Neural cell (in vitro differentiated cells): Measurements from ENCODE around the gene FOXN1. TPM values are rescaled to one million over a fixed set of nuclear protein-coding genes. Genes with fewer than 3 reads are reported as not detected.

Experiments used
- H2AFZ ChIP-seq: fragments of 200-600, 300-800 bp; sonication (generic), shearing (Covaris generic); 2 replicates; pipeline ENCODE4 v1.6.0; 2014; ENCODE audit warnings: low read depth, mild to moderate bottlenecking, antibody characterized with exemption, low read length, moderate library complexity
- H3F3A ChIP-seq: fragments of 200-600 bp; shearing (Covaris generic); 2 replicates; pipeline ENCODE4 v1.6.1; 2016; ENCODE audit warnings: mild to moderate bottlenecking, moderate library complexity, mixed read lengths, antibody characterized with exemption, low read length; ENCODE audit not compliant: insufficient read depth, poor library complexity, severe bottlenecking
- H3K27ac ChIP-seq: fragments of 200-600, 300-800 bp; sonication (generic), shearing (Covaris generic); 2 replicates; pipeline ENCODE4 v1.5.1; 2014; ENCODE audit warnings: mild to moderate bottlenecking, low read length, moderate library complexity
- H3K27me3 ChIP-seq: fragments of 300-800, 200-600 bp; sonication (generic), shearing (Covaris generic); 2 replicates; pipeline ENCODE4 v1.6.0; 2014; ENCODE audit warnings: mild to moderate bottlenecking, low read depth, low read length, moderate library complexity; ENCODE audit not compliant: insufficient read depth
- H3K36me3 ChIP-seq: fragments of 300-800, 200-600 bp; sonication (generic), shearing (Covaris generic); 2 replicates; pipeline ENCODE4 v1.5.1; 2014; ENCODE audit warnings: mild to moderate bottlenecking, antibody characterized with exemption, low read length, moderate library complexity; ENCODE audit not compliant: insufficient read depth
- H3K4me2 ChIP-seq: fragments of 300-800, 200-600 bp; sonication (generic), shearing (Covaris generic); 2 replicates; pipeline ENCODE4 v1.6.0; 2014; ENCODE audit warnings: mild to moderate bottlenecking, low read length
- H3K4me3 ChIP-seq: fragments of 300-800, 200-600 bp; sonication (generic), shearing (Covaris generic); 2 replicates; pipeline ENCODE4 v1.5.1; 2014; ENCODE audit warnings: mild to moderate bottlenecking, low read length, moderate library complexity
- H3K79me2 ChIP-seq: fragments of 200-600 bp; shearing (Covaris generic); replicated peaks from 2 replicates; pipeline ENCODE4 v1.6.0; 2014; ENCODE audit warnings: mild to moderate bottlenecking, low read length, moderate library complexity; ENCODE audit not compliant: insufficient read depth
- H3K9ac ChIP-seq: fragments of 300-800, 200-600 bp; sonication (generic), shearing (Covaris generic); 2 replicates; pipeline ENCODE4 v1.6.1; 2016; ENCODE audit warnings: mild to moderate bottlenecking, low read length, mixed read lengths
- H3K9me2 ChIP-seq: fragments of 200-600 bp; shearing (Covaris generic); 2 replicates; pipeline ENCODE4 v1.6.1; 2016; ENCODE audit warnings: mild to moderate bottlenecking, low read length, mixed read lengths; ENCODE audit not compliant: insufficient read depth
- H3K9me3 ChIP-seq: fragments of 200-600, 300-800 bp; sonication (generic), shearing (Covaris generic); 2 replicates; pipeline ENCODE4 v1.6.1; 2016; ENCODE audit warnings: mild to moderate bottlenecking, mixed run types, low read length, moderate library complexity, mixed read lengths
- H4K20me1 ChIP-seq: fragments of 200-600 bp; shearing (Covaris generic); 2 replicates; pipeline ENCODE4 v1.6.1; 2016; ENCODE audit warnings: mild to moderate bottlenecking, mixed run types; ENCODE audit not compliant: insufficient read depth
- EP300 ChIP-seq: fragments of 450-650 bp; conservative IDR thresholded peaks from 2 replicates; pipeline ENCODE4 v1.6.1; 2014; ENCODE audit warnings: antibody characterized with exemption, mild to moderate bottlenecking, moderate library complexity; ENCODE audit not compliant: poor library complexity, severe bottlenecking
- EZH2 ChIP-seq: fragments of 200-600, 300-800 bp; shearing (Covaris generic), sonication (generic); IDR thresholded peaks from 2 replicates; pipeline ENCODE4 v1.6.1; 2014; ENCODE audit warnings: antibody characterized with exemption, low read length, borderline replicate concordance, mild to moderate bottlenecking; ENCODE audit not compliant: insufficient read depth, poor library complexity, severe bottlenecking
- MXI1 ChIP-seq: fragments of 450-650 bp; conservative IDR thresholded peaks from 2 replicates; pipeline ENCODE4 v1.6.1; 2014; ENCODE audit warnings: antibody characterized with exemption, mild to moderate bottlenecking; ENCODE audit not compliant: poor library complexity, severe bottlenecking
- POLR2AphosphoS5 ChIP-seq: IDR thresholded peaks from 2 replicates; pipeline ENCODE4 v1.6.1; 2012
- RAD21 ChIP-seq: fragments of 450-650 bp; conservative IDR thresholded peaks from 2 replicates; pipeline ENCODE4 v1.6.1; 2014; ENCODE audit warnings: antibody characterized with exemption, mild to moderate bottlenecking, moderate library complexity
- SMC3 ChIP-seq: fragments of 450-650 bp; conservative IDR thresholded peaks from 2 replicates; pipeline ENCODE4 v1.6.1; 2014; ENCODE audit warnings: antibody characterized with exemption, mild to moderate bottlenecking, moderate library complexity; ENCODE audit not compliant: poor library complexity
- TAF1 ChIP-seq: IDR thresholded peaks from 2 replicates; pipeline ENCODE4 v1.6.1; 2012; ENCODE audit warnings: low read depth
- polyA plus RNA-seq: library from polyadenylated mRNA; depleted of rRNA; stranded (reverse); fragments of >200 nt; gene quantifications from 2 replicates; pipeline ENCODE4 v1.2.3, GENCODE V29; 2014
- TF ChIP-seq, protein P1 (sequence below): fragments of 450-650 bp; IDR thresholded peaks from 2 replicates; pipeline ENCODE4 v1.5.1; 2014; ENCODE audit warnings: antibody characterized with exemption, mild to moderate bottlenecking, moderate library complexity; ENCODE audit not compliant: poor library complexity, severe bottlenecking
- TF ChIP-seq, protein P2 (sequence below): IDR thresholded peaks from 2 replicates; pipeline ENCODE4 v1.6.1; 2012; ENCODE audit warnings: borderline replicate concordance

The FOXN1 gene
- polyA plus RNA-seq, 1 donor from 2014 or later = not detected

DNA sequence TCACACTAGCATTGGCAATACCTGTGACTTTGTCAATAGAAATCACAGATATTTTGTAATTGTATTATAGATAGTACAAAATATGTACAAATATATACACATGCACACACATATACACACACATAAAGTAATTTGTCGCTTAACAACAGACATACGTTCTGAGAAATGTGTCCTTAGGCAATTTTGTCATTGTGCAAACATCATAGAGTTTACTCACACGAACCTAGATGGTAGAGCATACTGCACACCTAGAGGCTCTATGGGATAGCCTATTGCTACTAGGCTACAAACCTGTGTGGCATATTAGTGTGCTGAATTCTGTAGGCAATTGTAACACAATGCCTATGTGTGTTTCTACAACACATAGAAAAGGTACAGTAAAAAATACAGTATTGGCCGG is 35.3 kb downstream of the FOXN1 start:
- H3K9me2 ChIP-seq = no peaks in the 10 kb centered on the region
- no peak overlapping the region for H3K9ac ChIP-seq
- no peak overlapping the region for H3K4me2 ChIP-seq
- no peaks in the 10 kb centered on the region for H3K79me2 ChIP-seq
- no peaks in the 10 kb centered on the region for H3K36me3 ChIP-seq
- no peaks in the 10 kb centered on the region for H3K27me3 ChIP-seq
- TF ChIP-seq POLR2AphosphoS5 = no peak
- TF ChIP-seq, protein P1, sequence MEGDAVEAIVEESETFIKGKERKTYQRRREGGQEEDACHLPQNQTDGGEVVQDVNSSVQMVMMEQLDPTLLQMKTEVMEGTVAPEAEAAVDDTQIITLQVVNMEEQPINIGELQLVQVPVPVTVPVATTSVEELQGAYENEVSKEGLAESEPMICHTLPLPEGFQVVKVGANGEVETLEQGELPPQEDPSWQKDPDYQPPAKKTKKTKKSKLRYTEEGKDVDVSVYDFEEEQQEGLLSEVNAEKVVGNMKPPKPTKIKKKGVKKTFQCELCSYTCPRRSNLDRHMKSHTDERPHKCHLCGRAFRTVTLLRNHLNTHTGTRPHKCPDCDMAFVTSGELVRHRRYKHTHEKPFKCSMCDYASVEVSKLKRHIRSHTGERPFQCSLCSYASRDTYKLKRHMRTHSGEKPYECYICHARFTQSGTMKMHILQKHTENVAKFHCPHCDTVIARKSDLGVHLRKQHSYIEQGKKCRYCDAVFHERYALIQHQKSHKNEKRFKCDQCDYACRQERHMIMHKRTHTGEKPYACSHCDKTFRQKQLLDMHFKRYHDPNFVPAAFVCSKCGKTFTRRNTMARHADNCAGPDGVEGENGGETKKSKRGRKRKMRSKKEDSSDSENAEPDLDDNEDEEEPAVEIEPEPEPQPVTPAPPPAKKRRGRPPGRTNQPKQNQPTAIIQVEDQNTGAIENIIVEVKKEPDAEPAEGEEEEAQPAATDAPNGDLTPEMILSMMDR = no peak
- TF ChIP-seq RAD21 = no peak
- TF ChIP-seq TAF1 = no peak
- TF ChIP-seq, protein P2, sequence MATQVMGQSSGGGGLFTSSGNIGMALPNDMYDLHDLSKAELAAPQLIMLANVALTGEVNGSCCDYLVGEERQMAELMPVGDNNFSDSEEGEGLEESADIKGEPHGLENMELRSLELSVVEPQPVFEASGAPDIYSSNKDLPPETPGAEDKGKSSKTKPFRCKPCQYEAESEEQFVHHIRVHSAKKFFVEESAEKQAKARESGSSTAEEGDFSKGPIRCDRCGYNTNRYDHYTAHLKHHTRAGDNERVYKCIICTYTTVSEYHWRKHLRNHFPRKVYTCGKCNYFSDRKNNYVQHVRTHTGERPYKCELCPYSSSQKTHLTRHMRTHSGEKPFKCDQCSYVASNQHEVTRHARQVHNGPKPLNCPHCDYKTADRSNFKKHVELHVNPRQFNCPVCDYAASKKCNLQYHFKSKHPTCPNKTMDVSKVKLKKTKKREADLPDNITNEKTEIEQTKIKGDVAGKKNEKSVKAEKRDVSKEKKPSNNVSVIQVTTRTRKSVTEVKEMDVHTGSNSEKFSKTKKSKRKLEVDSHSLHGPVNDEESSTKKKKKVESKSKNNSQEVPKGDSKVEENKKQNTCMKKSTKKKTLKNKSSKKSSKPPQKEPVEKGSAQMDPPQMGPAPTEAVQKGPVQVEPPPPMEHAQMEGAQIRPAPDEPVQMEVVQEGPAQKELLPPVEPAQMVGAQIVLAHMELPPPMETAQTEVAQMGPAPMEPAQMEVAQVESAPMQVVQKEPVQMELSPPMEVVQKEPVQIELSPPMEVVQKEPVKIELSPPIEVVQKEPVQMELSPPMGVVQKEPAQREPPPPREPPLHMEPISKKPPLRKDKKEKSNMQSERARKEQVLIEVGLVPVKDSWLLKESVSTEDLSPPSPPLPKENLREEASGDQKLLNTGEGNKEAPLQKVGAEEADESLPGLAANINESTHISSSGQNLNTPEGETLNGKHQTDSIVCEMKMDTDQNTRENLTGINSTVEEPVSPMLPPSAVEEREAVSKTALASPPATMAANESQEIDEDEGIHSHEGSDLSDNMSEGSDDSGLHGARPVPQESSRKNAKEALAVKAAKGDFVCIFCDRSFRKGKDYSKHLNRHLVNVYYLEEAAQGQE = no peak
- TF ChIP-seq SMC3 = no peak
- no peak for TF ChIP-seq EZH2
- no peak for TF ChIP-seq MXI1
- no peak for TF ChIP-seq EP300
- no peak overlapping the region for H3K4me3 ChIP-seq
- H2AFZ ChIP-seq = no peak overlapping the region
- H3K9me3 ChIP-seq = no peaks in the 10 kb centered on the region
- H3K27ac ChIP-seq = no peak overlapping the region
- H3F3A ChIP-seq = no peaks in the 10 kb centered on the region
- no peaks in the 10 kb centered on the region for H4K20me1 ChIP-seq

DNA sequence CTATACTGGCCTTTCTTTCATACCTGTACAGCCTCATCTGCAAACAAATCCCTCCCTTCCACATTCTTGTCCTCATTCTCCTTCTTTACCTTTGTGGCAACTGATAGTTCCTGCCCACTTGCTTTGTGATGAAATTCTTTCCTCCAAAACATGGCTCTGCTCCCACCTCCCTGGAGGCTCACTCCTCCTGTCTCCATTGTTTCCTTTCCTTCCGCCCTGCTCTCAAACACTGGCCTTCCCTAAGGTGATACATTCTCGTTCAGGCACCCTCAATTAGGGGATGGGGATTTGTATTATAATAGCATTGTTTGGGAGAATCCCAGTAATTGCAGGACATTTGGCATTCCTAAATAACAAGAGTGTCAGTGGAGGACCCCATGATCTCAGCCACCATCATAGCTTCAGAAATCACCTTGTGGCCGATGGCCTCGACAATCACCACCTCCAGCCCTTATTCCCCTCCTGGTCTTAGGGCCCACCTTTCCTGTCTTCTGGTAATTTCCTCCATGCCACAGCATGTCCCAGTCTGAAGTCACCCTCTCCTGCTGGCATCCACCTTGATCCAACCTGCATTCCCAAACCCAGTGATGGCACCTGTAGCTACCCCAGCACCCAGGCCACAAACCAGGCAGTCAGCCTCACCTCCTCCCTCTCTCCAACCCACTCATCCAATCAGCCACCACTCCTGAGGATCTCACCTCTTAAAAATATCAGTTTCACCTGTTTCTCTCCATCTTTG is 38.4 kb downstream of the FOXN1 start:
- TF ChIP-seq, protein P1 = no peak
- TF ChIP-seq SMC3 (no peak), EP300 (no peak), EZH2 (no peak), MXI1 (no peak)
- TF ChIP-seq, protein P2 = no peak
- no peak overlapping the region for H3K4me2 ChIP-seq
- H3K36me3 ChIP-seq = no peaks in the 10 kb centered on the region

More for the DNA sequence above, 38.4 kb downstream of the FOXN1 start:
- no peaks in the 10 kb centered on the region for H3K79me2 ChIP-seq
- H3K27me3 ChIP-seq = no peaks in the 10 kb centered on the region
- H3K27ac ChIP-seq = no peak overlapping the region
- no peak overlapping the region for H2AFZ ChIP-seq
- no peak overlapping the region for H3K4me3 ChIP-seq
- no peak overlapping the region for H3K9ac ChIP-seq
- H3K9me3 ChIP-seq = no peaks in the 10 kb centered on the region
- no peaks in the 10 kb centered on the region for H3K9me2 ChIP-seq
- H4K20me1 ChIP-seq = no peaks in the 10 kb centered on the region
- no peaks in the 10 kb centered on the region for H3F3A ChIP-seq
